OCI-LY7 (cell line): ENCODE measurements around the gene CCDC148. TPM values are rescaled to one million over a fixed set of nuclear protein-coding genes. Genes with fewer than 3 reads are reported as not detected.

Experiments used
- BruUV-seq: library from RNA; stranded (reverse); fragments of 400-500 nt; replicated peaks from 2 replicates; lab custom pipeline; 2021; lab: Mats Ljungman, UMichigan
- CTCF ChIA-PET: fragments of 300-600 bp; sonication (Branson Sonifier 250); formaldehyde crosslinking; loops from one replicate; lab custom pipeline; 2022; ENCODE audit warnings: antibody characterized with exemption; ENCODE audit not compliant: unreplicated experiment; lab: Charles Lee
- POLR2A ChIA-PET: fragments of 300-600 bp; sonication (Branson Sonifier 250); formaldehyde crosslinking; loops from one replicate; lab custom pipeline; 2022; ENCODE audit warnings: antibody characterized with exemption; lab: Charles Lee
- DNase-seq: peaks from one replicate; pipeline ENCODE4 v3.0.0-alpha.2; 2015; ENCODE audit warnings: low spot score
- H2AFZ ChIP-seq: fragments of 200-600 bp; sonication (generic), shearing (Covaris generic); 2 replicates; pipeline ENCODE4 v1.6.1; 2014; ENCODE audit warnings: mild to moderate bottlenecking, antibody characterized with exemption, low read length, moderate library complexity
- H3K27ac ChIP-seq: fragments of 200-600 bp; sonication (generic); 2 replicates; pipeline ENCODE4 v1.5.1; 2014; ENCODE audit warnings: mixed run types, low read depth, mild to moderate bottlenecking, moderate library complexity, low read length, inconsistent platforms; ENCODE audit not compliant: poor library complexity, severe bottlenecking
- H3K36me3 ChIP-seq: fragments of 200-600 bp; sonication (generic); 2 replicates; pipeline ENCODE4 v1.6.1; 2014; ENCODE audit warnings: mild to moderate bottlenecking, antibody characterized with exemption, low read length, moderate library complexity, mixed read lengths; ENCODE audit not compliant: insufficient read depth
- H3K4me1 ChIP-seq: fragments of 200-600 bp; sonication (generic); 2 replicates; pipeline ENCODE4 v1.5.1; 2014; ENCODE audit warnings: mild to moderate bottlenecking, low read length; ENCODE audit not compliant: insufficient read depth, poor library complexity, severe bottlenecking
- H3K4me2 ChIP-seq: fragments of 200-600 bp; sonication (generic); 2 replicates; pipeline ENCODE4 v1.6.1; 2014; ENCODE audit warnings: mild to moderate bottlenecking, low read length
- H3K4me3 ChIP-seq: fragments of 200-600 bp; sonication (generic); 2 replicates; pipeline ENCODE4 v1.5.1; 2014; ENCODE audit warnings: mild to moderate bottlenecking, low read depth, low read length; ENCODE audit not compliant: poor library complexity, severe bottlenecking
- H3K79me2 ChIP-seq: fragments of 200-600 bp; sonication (generic); 2 replicates; pipeline ENCODE4 v1.6.1; 2016; ENCODE audit warnings: low read depth, mild to moderate bottlenecking, low read length, moderate library complexity, mixed read lengths; ENCODE audit not compliant: insufficient read depth
- H3K9me2 ChIP-seq: fragments of 200-600 bp; sonication (generic); 2 replicates; pipeline ENCODE4 v1.6.1; 2016; ENCODE audit warnings: mild to moderate bottlenecking, low read length, mixed read lengths; ENCODE audit not compliant: insufficient read depth
- H3K9me3 ChIP-seq: fragments of 200-600 bp; sonication (generic); 2 replicates; pipeline ENCODE4 v1.6.1; 2014; ENCODE audit warnings: mild to moderate bottlenecking, mixed run types, low read length, mixed read lengths
- H4K20me1 ChIP-seq: fragments of 200-600 bp; sonication (generic); 2 replicates; pipeline ENCODE4 v1.6.1; 2014; ENCODE audit warnings: mild to moderate bottlenecking, antibody characterized with exemption, low read length, moderate library complexity, mixed read lengths; ENCODE audit not compliant: insufficient read depth
- CTCF ChIP-seq: fragments of 200-600 bp; sonication (generic); conservative IDR thresholded peaks from 2 replicates; pipeline ENCODE4 v1.5.1; 2014; ENCODE audit warnings: mild to moderate bottlenecking, antibody characterized with exemption, low read length, moderate library complexity, mixed read lengths
- EZH2phosphoT487 ChIP-seq: fragments of 200-600 bp; sonication (generic); IDR thresholded peaks from 2 replicates; pipeline ENCODE4 v1.6.1; 2018; ENCODE audit warnings: low read depth, borderline replicate concordance, mild to moderate bottlenecking, mixed run types, antibody characterized with exemption, low read length, moderate library complexity, mixed read lengths
- intact Hi-C: fragments of 100-400 bp; cut with micrococcal nuclease; formaldehyde crosslinking; loops from one replicate; pipeline ENCODE4 v1.10.0; 2022; ENCODE audit not compliant: unreplicated experiment
- total RNA-seq, 2 experiments: library from RNA; depleted of rRNA in 1 of 2; stranded (reverse); fragments of >200 nt in 1 of 2; shearing (Covaris generic) in 1 of 2; gene quantifications; 2 replicates each; pipeline ENCODE4 v1.2.3, GENCODE V29; 2014 to 2022

CCDC148 gene
- total RNA-seq, 2 experiments from 2014 or later: 0.19 to 0.99 TPM

- Histone ChIP-seq H3K36me3 (no peaks in the 10 kb centered on the region), H2AFZ (no peak overlapping the region), H3K9me3 (no peaks in the 10 kb centered on the region), H3K79me2 (no peaks in the 10 kb centered on the region), H3K4me1 (no peaks in the 10 kb centered on the region), H3K9me2 (no peaks in the 10 kb centered on the region), H3K4me3 (no peak overlapping the region), H4K20me1 (no peaks in the 10 kb centered on the region; the same call in 1 of the 2 replicates), H3K4me2 (no peak overlapping the region), H3K27ac (no peak overlapping the region)
- no peak for TF ChIP-seq CTCF
- no peak for TF ChIP-seq EZH2phosphoT487
- intact Hi-C loops: no loop called here
- no TSS peak for BruUV-seq
- DNase-seq: no peak
- POLR2A ChIA-PET: no interaction called here
- CTCF ChIA-PET: no interaction called here
These were observed 321.9 kb downstream of the CCDC148 start for GRCh38 chr2:158134655-158135054.

GRCh38 chr2:158134055-158134454 lies 322.5 kb downstream of the CCDC148 start:
- intact Hi-C loops: no loop called here
- CTCF ChIA-PET: no interaction called here
- Histone ChIP-seq H3K9me3 (no peaks in the 10 kb centered on the region), H3K9me2 (no peaks in the 10 kb centered on the region), H3K4me2 (no peak overlapping the region), H2AFZ (no peak overlapping the region), H3K4me1 (no peaks in the 10 kb centered on the region), H4K20me1 (no peaks in the 10 kb centered on the region; the same call in 1 of the 2 replicates), H3K79me2 (no peaks in the 10 kb centered on the region), H3K4me3 (no peak overlapping the region), H3K36me3 (no peaks in the 10 kb centered on the region), H3K27ac (no peak overlapping the region)
- BruUV-seq: no TSS peak
- POLR2A ChIA-PET: no interaction called here
- DNase-seq: no peak
- TF ChIP-seq CTCF (no peak), EZH2phosphoT487 (no peak)

GRCh38 chr2:158131919-158132566 lies 324.5 kb downstream of the CCDC148 start:
- Histone ChIP-seq H3K36me3 (no peaks in the 10 kb centered on the region), H4K20me1 (no peaks in the 10 kb centered on the region), H3K4me2 (no peak overlapping the region), H3K9me2 (no peaks in the 10 kb centered on the region), H2AFZ (no peak overlapping the region), H3K79me2 (no peaks in the 10 kb centered on the region), H3K4me1 (no peaks in the 10 kb centered on the region), H3K4me3 (no peak overlapping the region), H3K9me3 (no peaks in the 10 kb centered on the region), H3K27ac (no peak overlapping the region)
- intact Hi-C loops: no loop called here
- ChIA-PET CTCF (no interaction called here), POLR2A (interaction anchor here (0.6 to 1.1 kb wide), 3 partner anchors 39 to 240 kb away, joined by 3 read pairs; no protein-coding TSS in a partner anchor)
- DNase-seq: no peak
- TF ChIP-seq EZH2phosphoT487: no peak
- no peak for TF ChIP-seq CTCF
- BruUV-seq: no TSS peak
